ENCODE measurements around the gene HMCN1. TPM values are rescaled to one million over a fixed set of nuclear protein-coding genes. Genes with fewer than 3 reads are reported as not detected.

The HMCN1 gene
- total RNA-seq, 2 donors from 2014 or later, result 3.5 to 9.9 TPM

GRCh38 chr1:185972096-185972850 lies 238.1 kb downstream of the HMCN1 start:
- 92% methylated on average over 3 of the region's 3 CpGs for WGBS
- Histone ChIP-seq H3K36me3 (no peaks in the 10 kb centered on the region), H3K27ac (no peak overlapping the region), H3K27me3 (replicated peaks; ENCODE audit: insufficient read depth) (no peaks in the 10 kb centered on the region), H3K4me3 (no peak overlapping the region), H3K9me3 (no peaks in the 10 kb centered on the region), H3K4me1 (replicated peaks) (no peaks in the 10 kb centered on the region)
- DNase-seq (ENCODE audit: low spot score), result no peak
- intact Hi-C loops (cut with DNase I), result no loop called here
- TF ChIP-seq POLR2A (IDR thresholded peaks at IDR 0.05), result no peak
- TF ChIP-seq CTCF (IDR thresholded peaks at IDR 0.05), result no peak
- TF ChIP-seq POLR2AphosphoS5 (IDR thresholded peaks at IDR 0.05), result no peak

- intact Hi-C loops (cut with DNase I), result no loop called here
- no peak for DNase-seq (ENCODE audit: low spot score)
- TF ChIP-seq POLR2A (IDR thresholded peaks at IDR 0.05), result no peak
- no peak for TF ChIP-seq POLR2AphosphoS5 (IDR thresholded peaks at IDR 0.05)
- no peak for TF ChIP-seq CTCF (IDR thresholded peaks at IDR 0.05)
- H3K36me3 ChIP-seq, result no peaks in the 10 kb centered on the region
- 84% methylated on average over 1 of the region's 1 CpG for WGBS
- H3K4me1 ChIP-seq (replicated peaks), result no peaks in the 10 kb centered on the region
- H3K9me3 ChIP-seq, result no peaks in the 10 kb centered on the region
- no peak overlapping the region for H3K27ac ChIP-seq
- H3K27me3 ChIP-seq (replicated peaks; ENCODE audit: insufficient read depth), result no peaks in the 10 kb centered on the region
- H3K4me3 ChIP-seq, result no peak overlapping the region
Observed at GRCh38 chr1:185973645-185974044, 239.5 kb downstream of the HMCN1 start.

GRCh38 chr1:185974367-185975170 lies 240.4 kb downstream of the HMCN1 start:
- DNase-seq (ENCODE audit: low spot score), result no peak
- no peaks in the 10 kb centered on the region for H3K27me3 ChIP-seq (replicated peaks; ENCODE audit: insufficient read depth)
- no peaks in the 10 kb centered on the region for H3K4me1 ChIP-seq (replicated peaks)
- no peak for TF ChIP-seq POLR2AphosphoS5 (IDR thresholded peaks at IDR 0.05)
- no peak for TF ChIP-seq CTCF (IDR thresholded peaks at IDR 0.05)
- TF ChIP-seq POLR2A (IDR thresholded peaks at IDR 0.05), result no peak
- H3K4me3 ChIP-seq, result no peak overlapping the region
- H3K27ac ChIP-seq, result no peak overlapping the region
- intact Hi-C loops (cut with DNase I), result no loop called here
- H3K36me3 ChIP-seq, result no peaks in the 10 kb centered on the region
- no peaks in the 10 kb centered on the region for H3K9me3 ChIP-seq
- WGBS, result 87% methylated on average over 3 of the region's 3 CpGs

GRCh38 chr1:185980891-185981290 lies 246.7 kb downstream of the HMCN1 start:
- Histone ChIP-seq H3K9me3 (no peaks in the 10 kb centered on the region), H3K27me3 (replicated peaks; ENCODE audit: insufficient read depth) (no peaks in the 10 kb centered on the region), H3K27ac (no peak overlapping the region), H3K36me3 (no peaks in the 10 kb centered on the region), H3K4me1 (replicated peaks) (no peaks in the 10 kb centered on the region), H3K4me3 (no peak overlapping the region)
- whole genome bisulfite sequencing, result 94% methylated on average over 1 of the region's 1 CpG
- intact Hi-C loops (cut with DNase I), result no loop called here
- no peak for TF ChIP-seq CTCF (IDR thresholded peaks at IDR 0.05)
- TF ChIP-seq POLR2AphosphoS5 (IDR thresholded peaks at IDR 0.05), result no peak
- no peak for TF ChIP-seq POLR2A (IDR thresholded peaks at IDR 0.05)
- DNase-seq (ENCODE audit: low spot score), result no peak
